ENCODE data around the gene SIRT6.

SIRT6 gene

GRCh38 chr19:4213116-4213515 lies 30.8 kb upstream of the SIRT6 start:
- CTCF ChIA-PET, result interaction anchor here (1.4 kb wide), 1 partner anchor 11 kb away, joined by 4 read pairs; no protein-coding TSS in a partner anchor
- H3K9me3 ChIP-seq (ENCODE audit: control insufficient read depth, insufficient read depth, low read depth, low read length), result no peaks in the 10 kb centered on the region
- TF ChIP-seq ZBTB17 (tag by site-specific recombination; IDR thresholded peaks at IDR 0.05) (0 out of 2 replicates have a peak, but pooled peaks have one; percentile 2), SP3 (tag by site-specific recombination; IDR thresholded peaks at IDR 0.05) (no peak), HOXC10 (CRISPR knock-in tag; IDR thresholded peaks at IDR 0.05) (no peak), PRDM1 (tag by site-specific recombination; IDR thresholded peaks at IDR 0.05) (peak; percentile 94), ZNF157 (tag by site-specific recombination; IDR thresholded peaks at IDR 0.05) (no peak), ZFHX2 (tag by site-specific recombination; conservative IDR thresholded peaks at IDR 0.05) (no peak), GLI4 (tag by site-specific recombination; IDR thresholded peaks at IDR 0.05) (0 out of 2 replicates have a peak, but pooled peaks have one; percentile 38), ZNF558 (tag by site-specific recombination; IDR thresholded peaks at IDR 0.05) (no peak), ZBTB6 (tag by site-specific recombination; IDR thresholded peaks at IDR 0.05) (no peak), ZBTB20 (tag by site-specific recombination; IDR thresholded peaks at IDR 0.05) (no peak), OVOL3 (tag by site-specific recombination; IDR thresholded peaks at IDR 0.05) (no peak), ZNF148 (tag by site-specific recombination; IDR thresholded peaks at IDR 0.05; ENCODE audit: borderline replicate concordance) (0 out of 2 replicates have a peak, but pooled peaks have one; percentile 49), ZNF366 (tag by site-specific recombination; conservative IDR thresholded peaks at IDR 0.05) (peak; percentile 99), ZNF16 (tag by site-specific recombination; IDR thresholded peaks at IDR 0.05; ENCODE audit: low read depth) (no peak), HOXA7 (CRISPR knock-in tag; IDR thresholded peaks at IDR 0.05; ENCODE audit: borderline replicate concordance) (no peak), SCRT2 (tag by site-specific recombination; IDR thresholded peaks at IDR 0.05) (no peak), FEZF1 (tag by site-specific recombination; IDR thresholded peaks at IDR 0.05) (no peak)
- POLR2A ChIA-PET, result interaction anchor here (0.6 kb wide), 1 partner anchor 364 kb away, joined by 4 read pairs; no protein-coding TSS in a partner anchor
- no peak overlapping the region for H3K27ac ChIP-seq (ENCODE audit: extremely low read depth, low read depth, low read length)
- no peaks in the 10 kb centered on the region for H3K4me1 ChIP-seq (ENCODE audit: control insufficient read depth, insufficient read depth, low read length)
- H3K4me3 ChIP-seq (ENCODE audit: low read depth, low read length), result no peak overlapping the region
- H3K36me3 ChIP-seq (ENCODE audit: control insufficient read depth in 2 of 2, insufficient read depth in 1 of 2, low read length in 2 of 2), result no peaks in the 10 kb centered on the region

- CTCF ChIA-PET, result no interaction called here
- POLR2A ChIA-PET, result no interaction called here
Observed at GRCh38 chr19:4210166-4210731, 27.9 kb upstream of the SIRT6 start.

More at GRCh38 chr19:4210166-4210731, 27.9 kb upstream of the SIRT6 start:
- Histone ChIP-seq H3K36me3 (ENCODE audit: control insufficient read depth in 2 of 2, insufficient read depth in 1 of 2, low read length in 2 of 2) (no peaks in the 10 kb centered on the region), H3K9me3 (ENCODE audit: control insufficient read depth, insufficient read depth, low read depth, low read length) (no peaks in the 10 kb centered on the region), H3K4me3 (ENCODE audit: low read depth, low read length) (no peak overlapping the region), H3K4me1 (ENCODE audit: control insufficient read depth, insufficient read depth, low read length) (no peaks in the 10 kb centered on the region), H3K27ac (ENCODE audit: extremely low read depth, low read depth, low read length) (no peak overlapping the region)
- TF ChIP-seq ZSCAN23 (tag by site-specific recombination; IDR thresholded peaks at IDR 0.05) (no peak), ZNF398 (tag by site-specific recombination; IDR thresholded peaks at IDR 0.05) (peak; percentile 17; the same call in 1 of the 2 replicates), ZNF623 (tag by site-specific recombination; IDR thresholded peaks at IDR 0.05) (peak; percentile 97)

Measured in HEK293 (cell line).